Astrocyte (in vitro differentiated cells and primary cell): Measurements from ENCODE around the gene NOP58. TPM values are rescaled to one million over a fixed set of nuclear protein-coding genes. Genes with fewer than 3 reads are reported as not detected.
"Not testable (repeated sequence)": the region's sequence is repeated elsewhere in the genome, so short reads cannot be mapped to it uniquely, and the experiment has no call there.

Source experiments
- DNase-seq: peaks from one replicate; pipeline ENCODE4 v3.0.0-alpha.2; 2010; ENCODE audit warnings: low read depth
- FAIRE-seq: peaks from 2 replicates; lab custom pipeline; 2011; peaks lifted over from hg19 to GRCh38; lab: Jason Lieb, UNC
- H2AFZ ChIP-seq: 2 replicates; pipeline ENCODE4 v1.6.0; 2012; ENCODE audit warnings: low read depth, low read length, inconsistent platforms
- H3K27ac ChIP-seq: 2 replicates; pipeline ENCODE4 v1.5.1; 2011; ENCODE audit warnings: low read depth, low read length, inconsistent platforms
- H3K27me3 ChIP-seq: 2 replicates; pipeline ENCODE4 v1.6.0; 2011; ENCODE audit warnings: low read length, inconsistent platforms; ENCODE audit not compliant: insufficient read depth
- H3K36me3 ChIP-seq: 2 replicates; pipeline ENCODE4 v1.5.1; 2011; ENCODE audit warnings: low read length, inconsistent platforms; ENCODE audit not compliant: insufficient read depth
- H3K4me1 ChIP-seq: 2 replicates; pipeline ENCODE4 v1.5.1; 2011; ENCODE audit warnings: low read length, inconsistent platforms; ENCODE audit not compliant: insufficient read depth
- H3K4me2 ChIP-seq: 2 replicates; pipeline ENCODE4 v1.6.0; 2012; ENCODE audit warnings: low read length, inconsistent platforms
- H3K4me3 ChIP-seq: 2 replicates; pipeline ENCODE4 v1.5.1; 2011; ENCODE audit warnings: low read depth, mild to moderate bottlenecking, low read length, inconsistent platforms; ENCODE audit not compliant: insufficient read depth
- H3K79me2 ChIP-seq: 2 replicates; pipeline ENCODE4 v1.6.0; 2012; ENCODE audit warnings: mild to moderate bottlenecking, low read length, inconsistent platforms; ENCODE audit not compliant: insufficient read depth
- H3K9ac ChIP-seq: 2 replicates; pipeline ENCODE4 v1.6.0; 2012; ENCODE audit warnings: mild to moderate bottlenecking, low read length, inconsistent platforms
- H3K9me3 ChIP-seq: 2 replicates; pipeline ENCODE4 v1.5.1; 2012; ENCODE audit warnings: low read depth, mild to moderate bottlenecking, low read length, inconsistent platforms; ENCODE audit not compliant: insufficient read depth
- H4K20me1 ChIP-seq: 2 replicates; pipeline ENCODE4 v1.6.0; 2012; ENCODE audit warnings: low read length, inconsistent platforms; ENCODE audit not compliant: insufficient read depth
- H3K27ac Mint-ChIP-seq: one replicate; pipeline ENCODE4 v1.8.0; 2021; ENCODE audit warnings: mild to moderate bottlenecking, mixed read lengths; ENCODE audit not compliant: unreplicated experiment
- H3K27me3 Mint-ChIP-seq: one replicate; pipeline ENCODE4 v1.8.0; 2021; ENCODE audit warnings: low read depth, mixed read lengths; ENCODE audit not compliant: unreplicated experiment
- H3K36me3 Mint-ChIP-seq: one replicate; pipeline ENCODE4 v1.8.0; 2021; ENCODE audit warnings: low read depth, mixed read lengths; ENCODE audit not compliant: unreplicated experiment
- H3K4me1 Mint-ChIP-seq: one replicate; pipeline ENCODE4 v1.8.0; 2021; ENCODE audit warnings: low read depth, mixed read lengths; ENCODE audit not compliant: unreplicated experiment
- H3K4me3 Mint-ChIP-seq: one replicate; pipeline ENCODE4 v1.8.0; 2021; ENCODE audit warnings: mild to moderate bottlenecking, moderate library complexity, mixed read lengths; ENCODE audit not compliant: unreplicated experiment
- H3K9me3 Mint-ChIP-seq: one replicate; pipeline ENCODE4 v1.8.0; 2021; ENCODE audit warnings: mild to moderate bottlenecking, mixed read lengths; ENCODE audit not compliant: unreplicated experiment
- CTCF ChIP-seq: IDR thresholded peaks from 2 replicates; pipeline ENCODE4 v1.5.1; 2011; ENCODE audit warnings: low read depth, mild to moderate bottlenecking, inconsistent platforms, low read length, moderate library complexity; ENCODE audit not compliant: insufficient read depth
- EZH2 ChIP-seq: IDR thresholded peaks from 2 replicates; pipeline ENCODE4 v1.6.1; 2012; ENCODE audit warnings: mild to moderate bottlenecking, low read length, inconsistent platforms; ENCODE audit not compliant: insufficient read depth
- total RNA-seq: library from RNA; stranded (reverse); gene quantifications from 2 replicates; pipeline ENCODE4 v1.2.1, GENCODE V29; 2021

The NOP58 gene
- total RNA-seq, 1 donor from 2014 or later, result 64.1 TPM

DNA sequence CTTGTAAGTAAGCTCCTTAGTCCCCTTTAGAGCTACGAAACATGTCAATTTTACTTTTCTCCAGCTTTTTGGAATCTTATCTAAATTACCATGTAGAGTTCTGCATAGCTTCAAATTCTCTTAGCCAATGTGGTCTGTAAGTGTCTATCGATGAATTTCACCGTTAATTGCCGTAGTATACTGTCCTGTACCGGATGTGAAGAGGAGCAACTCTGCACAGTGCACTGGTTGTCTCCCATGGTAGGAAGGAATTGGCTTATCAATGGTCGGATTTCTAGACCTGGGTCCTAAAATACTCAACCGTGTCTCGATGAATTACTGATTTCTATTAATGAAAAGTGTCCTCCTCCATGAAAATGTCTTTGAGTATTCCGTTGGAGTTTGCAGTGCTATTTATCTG lies 1.9 kb downstream of the NOP58 start:
- Histone ChIP-seq H4K20me1 (peaks cover 64% of the 10 kb centered on the region), H3K36me3 (no peaks in the 10 kb centered on the region), H3K79me2 (peaks cover 70% of the 10 kb centered on the region), H3K4me3 (peak overlapping the region; percentile 99), H3K27ac (peak overlapping the region; percentile 0), H3K4me1 (peaks cover 7% of the 10 kb centered on the region), H3K9ac (peak overlapping the region; percentile 98), H3K9me3 (no peaks in the 10 kb centered on the region), H3K4me2 (peak overlapping the region; percentile 90), H2AFZ (no peak overlapping the region), H3K27me3 (no peaks in the 10 kb centered on the region)
- TF ChIP-seq CTCF (no peak), EZH2 (no peak)
- Mint-ChIP-seq H3K4me1 (peaks cover 11% of the 10 kb centered on the region), H3K27me3 (no peaks in the 10 kb centered on the region), H3K4me3 (no peak overlapping the region), H3K36me3 (no peaks in the 10 kb centered on the region), H3K9me3 (no peaks in the 10 kb centered on the region), H3K27ac (no peak overlapping the region)
- FAIRE-seq (no peak), DNase-seq (no peak)

- no peaks in the 10 kb centered on the region for H3K9me3 ChIP-seq
- FAIRE-seq (no peak), DNase-seq (no peak)
- Mint-ChIP-seq H3K27me3 (no peaks in the 10 kb centered on the region), H3K4me3 (peak overlapping the region; percentile 35), H3K27ac (no peak overlapping the region), H3K4me1 (peaks cover 11% of the 10 kb centered on the region), H3K36me3 (no peaks in the 10 kb centered on the region), H3K9me3 (no peaks in the 10 kb centered on the region)
- peaks cover 91% of the 10 kb centered on the region for H3K79me2 ChIP-seq
- H4K20me1 ChIP-seq, result peaks cover 83% of the 10 kb centered on the region
- no peak overlapping the region for H2AFZ ChIP-seq
- H3K27ac ChIP-seq, result no peak overlapping the region
- H3K9ac ChIP-seq, result no peak overlapping the region
- H3K4me2 ChIP-seq, result peak overlapping the region; percentile 37
- TF ChIP-seq CTCF (no peak), EZH2 (no peak)
- H3K36me3 ChIP-seq, result no peaks in the 10 kb centered on the region
- H3K27me3 ChIP-seq, result no peaks in the 10 kb centered on the region
- peaks cover 9% of the 10 kb centered on the region for H3K4me1 ChIP-seq
- no peak overlapping the region for H3K4me3 ChIP-seq
Observed at GRCh38 chr2:202269585-202269984, 4.0 kb downstream of the NOP58 start.

DNA sequence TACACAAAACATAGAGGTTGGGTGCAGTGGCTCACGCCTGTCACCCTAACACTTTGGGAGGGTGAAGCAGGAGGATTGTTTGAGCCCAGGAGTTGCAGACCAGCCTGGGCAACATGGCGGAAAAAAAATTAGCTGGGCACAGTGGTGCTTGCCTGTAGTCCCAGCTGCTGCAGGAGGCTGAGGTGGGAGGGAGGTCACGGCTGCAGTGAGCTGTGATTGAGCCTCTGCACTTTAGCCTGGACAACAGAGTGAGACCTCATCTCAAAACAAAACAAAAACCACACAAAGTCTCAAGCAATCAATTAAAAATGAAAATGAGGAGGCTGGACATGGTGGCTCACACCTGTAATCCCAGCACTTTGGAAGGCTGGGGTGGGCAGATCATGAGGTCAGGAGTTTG lies 4.9 kb downstream of the NOP58 start:
- Histone ChIP-seq H3K9me3 (no peaks in the 10 kb centered on the region), H3K9ac (no peak overlapping the region), H3K36me3 (peaks cover 4% of the 10 kb centered on the region), H3K4me1 (peaks cover 9% of the 10 kb centered on the region), H3K79me2 (peaks cover 100% of the 10 kb centered on the region), H3K27ac (no peak overlapping the region), H2AFZ (no peak overlapping the region), H3K4me2 (no peak overlapping the region), H4K20me1 (peaks cover 92% of the 10 kb centered on the region), H3K4me3 (no peak overlapping the region), H3K27me3 (no peaks in the 10 kb centered on the region)
- no peaks in the 10 kb centered on the region for H3K27me3 Mint-ChIP-seq
- no peak overlapping the region for H3K27ac Mint-ChIP-seq
- DNase-seq (no peak), FAIRE-seq (no peak)
- no peak for TF ChIP-seq EZH2
- no peaks in the 10 kb centered on the region for H3K9me3 Mint-ChIP-seq
- H3K36me3 Mint-ChIP-seq, result no peaks in the 10 kb centered on the region
- peak overlapping the region; percentile 40 for H3K4me3 Mint-ChIP-seq
- peaks cover 11% of the 10 kb centered on the region for H3K4me1 Mint-ChIP-seq

- not testable (repeated sequence) for FAIRE-seq, H3K4me3 Mint-ChIP-seq, H3K9me3 ChIP-seq, H2AFZ ChIP-seq, H3K9me3 Mint-ChIP-seq, H3K36me3 Mint-ChIP-seq, H3K27me3 ChIP-seq, H3K4me3 ChIP-seq, H3K27ac Mint-ChIP-seq, H3K27me3 Mint-ChIP-seq
- H3K79me2 ChIP-seq, result peaks cover 97% of the 10 kb centered on the region
- peak overlapping the region; percentile 59 for H3K9ac ChIP-seq
- peak overlapping the region; percentile 37 for H3K4me2 ChIP-seq
- H3K36me3 ChIP-seq, result peaks cover 28% of the 10 kb centered on the region
- H3K27ac ChIP-seq, result peak overlapping the region; percentile 73
- peak; percentile 71 for DNase-seq
- peaks cover 11% of the 10 kb centered on the region for H3K4me1 Mint-ChIP-seq
- H4K20me1 ChIP-seq, result peaks cover 96% of the 10 kb centered on the region
- H3K4me1 ChIP-seq, result peaks cover 25% of the 10 kb centered on the region
Observed at GRCh38 chr2:202276078-202276720, 10.6 kb downstream of the NOP58 start.
